Measurements from ENCODE around the gene TENM4.

DNA sequence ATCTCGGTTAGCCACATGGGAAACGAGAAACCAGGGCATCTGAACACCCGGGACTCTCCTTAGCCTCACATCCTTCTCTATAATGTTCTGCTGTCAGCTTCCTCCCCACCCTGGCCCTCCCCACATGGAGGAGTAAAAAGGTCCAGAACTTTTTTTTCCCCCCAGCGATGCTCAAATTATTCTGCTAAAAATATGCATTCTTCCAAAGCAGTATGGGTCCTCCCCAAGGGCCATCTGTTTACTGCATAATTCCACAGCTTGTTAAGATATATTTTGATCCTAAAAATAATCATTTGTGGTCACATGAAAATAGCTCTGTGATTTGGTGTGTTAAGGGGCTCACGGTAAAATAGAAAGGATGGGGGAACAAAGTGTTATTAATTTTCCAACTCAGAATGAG, 584.6 kb downstream of the TENM4 start:
- TF ChIP-seq, protein P1, sequence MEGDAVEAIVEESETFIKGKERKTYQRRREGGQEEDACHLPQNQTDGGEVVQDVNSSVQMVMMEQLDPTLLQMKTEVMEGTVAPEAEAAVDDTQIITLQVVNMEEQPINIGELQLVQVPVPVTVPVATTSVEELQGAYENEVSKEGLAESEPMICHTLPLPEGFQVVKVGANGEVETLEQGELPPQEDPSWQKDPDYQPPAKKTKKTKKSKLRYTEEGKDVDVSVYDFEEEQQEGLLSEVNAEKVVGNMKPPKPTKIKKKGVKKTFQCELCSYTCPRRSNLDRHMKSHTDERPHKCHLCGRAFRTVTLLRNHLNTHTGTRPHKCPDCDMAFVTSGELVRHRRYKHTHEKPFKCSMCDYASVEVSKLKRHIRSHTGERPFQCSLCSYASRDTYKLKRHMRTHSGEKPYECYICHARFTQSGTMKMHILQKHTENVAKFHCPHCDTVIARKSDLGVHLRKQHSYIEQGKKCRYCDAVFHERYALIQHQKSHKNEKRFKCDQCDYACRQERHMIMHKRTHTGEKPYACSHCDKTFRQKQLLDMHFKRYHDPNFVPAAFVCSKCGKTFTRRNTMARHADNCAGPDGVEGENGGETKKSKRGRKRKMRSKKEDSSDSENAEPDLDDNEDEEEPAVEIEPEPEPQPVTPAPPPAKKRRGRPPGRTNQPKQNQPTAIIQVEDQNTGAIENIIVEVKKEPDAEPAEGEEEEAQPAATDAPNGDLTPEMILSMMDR (IDR thresholded peaks at IDR 0.05), result no peak
- no peak for TF ChIP-seq CHD2 (IDR thresholded peaks at IDR 0.05; ENCODE audit: low read length, partially characterized antibody)
- no peak for TF ChIP-seq POLR2A (IDR thresholded peaks at IDR 0.05; ENCODE audit: low read length)
- no peak for TF ChIP-seq KDM5A (IDR thresholded peaks at IDR 0.05)
- TF ChIP-seq SMC3 (IDR thresholded peaks at IDR 0.05), result no peak
- TF ChIP-seq RFX5 (IDR thresholded peaks at IDR 0.05), result no peak
- TF ChIP-seq POLR2AphosphoS2 (conservative IDR thresholded peaks at IDR 0.05; ENCODE audit: low read length), result no peak
- no peak for TF ChIP-seq JUN (IDR thresholded peaks at IDR 0.05)
- TF ChIP-seq EP300 (IDR thresholded peaks at IDR 0.05), result no peak
- TF ChIP-seq, protein P2, sequence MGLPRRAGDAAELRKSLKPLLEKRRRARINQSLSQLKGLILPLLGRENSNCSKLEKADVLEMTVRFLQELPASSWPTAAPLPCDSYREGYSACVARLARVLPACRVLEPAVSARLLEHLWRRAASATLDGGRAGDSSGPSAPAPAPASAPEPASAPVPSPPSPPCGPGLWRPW (IDR thresholded peaks at IDR 0.05), result no peak
